Lower lobe of right lung (tissue), 2 donors: Measurements from ENCODE around the gene NSD1. TPM values are rescaled to one million over a fixed set of nuclear protein-coding genes. Genes with fewer than 3 reads are reported as not detected.
A peak's percentile ranks its signal among the peaks of the same experiment; 100 is the strongest.

Experiments
- ATAC-seq, 2 donors: fragments of 200-7000 bp; cut with Tn5 transposase; one replicate each; pipeline ENCODE4 v1.9.1; 2020 to 2022; ENCODE audit warnings: mild to moderate bottlenecking in 2 of 2, moderate library complexity in 2 of 2
- DNase-seq: peaks from one replicate; pipeline ENCODE4 v3.0.0-alpha.2; 2020
- H3K27ac ChIP-seq: fragments of 200-600 bp; one replicate; pipeline ENCODE4 v1.8.0; 2022
- H3K27me3 ChIP-seq: fragments of 200-600 bp; one replicate; pipeline ENCODE4 v1.8.0; 2022; ENCODE audit warnings: low read depth
- H3K36me3 ChIP-seq: fragments of 200-600 bp; one replicate; pipeline ENCODE4 v1.8.0; 2022; ENCODE audit warnings: mild to moderate bottlenecking
- H3K4me1 ChIP-seq: fragments of 200-600 bp; one replicate; pipeline ENCODE4 v1.8.0; 2022
- H3K4me3 ChIP-seq: fragments of 200-600 bp; one replicate; pipeline ENCODE4 v1.8.0; 2022; ENCODE audit warnings: mild to moderate bottlenecking
- H3K9me3 ChIP-seq: fragments of 200-600 bp; one replicate; pipeline ENCODE4 v1.8.0; 2022
- CTCF ChIP-seq: fragments of 200-600 bp; IDR thresholded peaks from one replicate; pipeline ENCODE4 v1.8.0; 2022; ENCODE audit warnings: antibody characterized with exemption, mild to moderate bottlenecking
- intact Hi-C: fragments of 100-400 bp; cut with DNase I; formaldehyde crosslinking; loops from one replicate; pipeline ENCODE4 v1.11.0; 2022
- total RNA-seq: library from RNA; stranded (reverse); fragmentation: NEBNext Ultra II Directional; extraction: Animal tissue kit (Norgen Biotek cat#: 25700); gene quantifications from one replicate; pipeline ENCODE4 v1.2.1, GENCODE V29; 2021
- donor health status: DM: no; HTN: yes; CAD: no; lungs with severe emphysema.

Gene NSD1
- total RNA-seq, 1 donor from 2014 or later, result 75.5 TPM

- ATAC-seq, result peak; percentile 49 to 55
- Histone ChIP-seq H3K4me1 (peaks cover 15% of the 10 kb centered on the region), H3K36me3 (no peaks in the 10 kb centered on the region), H3K27ac (no peak overlapping the region), H3K27me3 (no peaks in the 10 kb centered on the region), H3K9me3 (no peaks in the 10 kb centered on the region), H3K4me3 (no peak overlapping the region)
- no peak for DNase-seq
- intact Hi-C loops, result no loop called here
- peak; percentile 94 for TF ChIP-seq CTCF
These were observed 21.7 kb upstream of the NSD1 start for GRCh38 chr5:177111720-177112394.

GRCh38 chr5:177112589-177113220 lies 20.9 kb upstream of the NSD1 start:
- Histone ChIP-seq H3K9me3 (no peaks in the 10 kb centered on the region), H3K4me3 (no peak overlapping the region), H3K36me3 (no peaks in the 10 kb centered on the region), H3K27me3 (no peaks in the 10 kb centered on the region), H3K4me1 (peaks cover 20% of the 10 kb centered on the region), H3K27ac (no peak overlapping the region)
- TF ChIP-seq CTCF, result no peak
- intact Hi-C loops, result no loop called here
- no peak for ATAC-seq
- DNase-seq, result no peak

- intact Hi-C loops, result no loop called here
- Histone ChIP-seq H3K4me3 (peak overlapping the region; percentile 43), H3K27me3 (no peaks in the 10 kb centered on the region), H3K36me3 (no peaks in the 10 kb centered on the region), H3K9me3 (no peaks in the 10 kb centered on the region), H3K4me1 (peaks cover 20% of the 10 kb centered on the region), H3K27ac (peak overlapping the region; percentile 73)
- TF ChIP-seq CTCF, result peak; percentile 99
- ATAC-seq (peak; percentile 77 to 79), DNase-seq (peak; percentile 80)
These were observed 19.8 kb upstream of the NSD1 start for GRCh38 chr5:177113566-177114424.

GRCh38 chr5:177116631-177117373 lies 16.8 kb upstream of the NSD1 start:
- peak; percentile 92 for DNase-seq
- H3K27ac ChIP-seq, result peak overlapping the region; percentile 63
- H3K9me3 ChIP-seq, result no peaks in the 10 kb centered on the region
- no peaks in the 10 kb centered on the region for H3K36me3 ChIP-seq
- peak; percentile 13 for TF ChIP-seq CTCF
- intact Hi-C loops, result no loop called here
- H3K27me3 ChIP-seq, result no peaks in the 10 kb centered on the region
- H3K4me3 ChIP-seq, result peak overlapping the region; percentile 41
- ATAC-seq, result peak; percentile 94 to 97
- H3K4me1 ChIP-seq, result peaks cover 20% of the 10 kb centered on the region

- peak overlapping the region; percentile 63 for H3K27ac ChIP-seq
These were observed 16.0 kb upstream of the NSD1 start for GRCh38 chr5:177117441-177118045.

More at GRCh38 chr5:177117441-177118045, 16.0 kb upstream of the NSD1 start:
- DNase-seq (peak; percentile 42), ATAC-seq (no peak)
- Histone ChIP-seq H3K4me1 (peaks cover 20% of the 10 kb centered on the region), H3K4me3 (no peak overlapping the region), H3K9me3 (no peaks in the 10 kb centered on the region), H3K36me3 (no peaks in the 10 kb centered on the region), H3K27me3 (no peaks in the 10 kb centered on the region)
- intact Hi-C loops, result no loop called here
- TF ChIP-seq CTCF, result no peak
